ENCODE data around the gene ZC3HAV1.

GRCh38 chr7:139094596-139094995 lies 14.9 kb downstream of the ZC3HAV1 start:
- TF ChIP-seq ZNF274 (IDR thresholded peaks at IDR 0.05; ENCODE audit: low read depth, low read length) (no peak), YY1 (IDR thresholded peaks at IDR 0.05; ENCODE audit: insufficient read depth, insufficient read length) (no peak), SUZ12 (IDR thresholded peaks at IDR 0.05; ENCODE audit: extremely low read depth, insufficient read depth, insufficient read length) (no peak)
